HG03095 (cell line): ENCODE data around the gene PGGHG.
"Not testable (repeated sequence)": the region's sequence is repeated elsewhere in the genome, so short reads cannot be mapped to it uniquely, and the experiment has no call there.

Source experiments
- ATAC-seq: cut with Tn5 transposase; IDR thresholded peaks from one replicate; pipeline ENCODE4 v1.9.1; 2021; ENCODE audit warnings: moderate library complexity; ENCODE audit not compliant: unreplicated experiment

PGGHG gene

GRCh38 chr11:284105-285020 lies 4.6 kb upstream of the PGGHG start:
- ATAC-seq, result no peak

DNA sequence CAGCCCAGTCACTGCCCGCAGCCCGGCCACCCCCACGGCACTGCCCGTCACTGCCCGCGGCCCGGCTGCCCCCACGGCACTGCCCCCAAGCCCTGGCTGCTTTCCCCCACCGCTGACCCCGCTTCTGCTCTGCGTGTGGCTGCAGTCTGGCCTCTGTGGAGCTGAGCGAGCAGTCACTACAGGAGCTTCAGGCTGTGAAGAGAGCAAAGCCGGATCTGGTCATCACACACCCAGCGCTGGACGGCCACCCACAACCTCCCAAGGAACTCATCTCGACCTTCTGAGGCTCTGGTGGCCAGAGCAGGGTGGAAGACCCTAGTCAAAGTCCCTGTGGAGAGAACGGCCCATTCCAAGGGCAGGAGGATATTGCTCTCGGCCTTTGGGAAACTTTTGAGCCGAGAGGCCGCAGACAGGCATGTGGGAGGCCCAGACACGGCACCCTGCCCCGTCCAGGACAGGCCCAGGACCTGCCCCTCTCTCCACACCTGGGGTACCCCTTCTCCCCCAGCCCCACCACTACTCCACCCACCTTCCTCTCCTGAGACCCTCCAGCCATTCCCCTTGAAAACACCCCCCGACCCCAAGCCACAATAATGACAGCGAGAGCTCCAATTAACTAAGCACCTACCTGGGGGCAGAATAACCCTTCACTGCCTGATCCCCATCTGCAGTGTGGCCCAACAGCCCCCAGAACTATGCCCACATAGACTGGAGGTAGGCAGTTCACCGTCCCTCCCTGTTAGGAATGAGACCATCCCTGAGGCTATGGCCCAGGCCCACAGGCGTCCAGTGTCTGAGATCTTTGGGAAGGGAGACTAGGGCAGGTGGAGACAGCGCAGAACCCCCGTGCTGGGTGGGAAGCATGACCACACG lies 3.7 kb upstream of the PGGHG start:
- no peak for ATAC-seq

DNA sequence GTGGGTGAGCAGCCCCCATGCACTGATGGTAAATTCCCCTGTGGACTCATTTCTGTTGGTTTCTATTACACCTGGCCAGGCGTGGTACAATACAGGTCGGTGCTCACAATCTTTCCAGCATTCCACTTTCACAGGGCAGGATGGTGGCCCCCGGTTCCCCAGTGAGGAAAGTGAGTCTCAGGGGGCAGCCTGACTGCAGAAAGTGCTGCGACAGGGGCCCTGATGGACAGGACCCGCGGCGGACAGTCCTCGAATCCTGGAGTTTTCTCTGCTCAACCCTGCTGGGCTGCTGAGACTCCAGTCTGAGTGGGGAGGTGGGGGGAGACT lies 3.1 kb upstream of the PGGHG start:
- ATAC-seq, result no peak

- ATAC-seq, result not testable (repeated sequence)
Measured at GRCh38 chr11:286977-287820, 1.7 kb upstream of the PGGHG start.

DNA sequence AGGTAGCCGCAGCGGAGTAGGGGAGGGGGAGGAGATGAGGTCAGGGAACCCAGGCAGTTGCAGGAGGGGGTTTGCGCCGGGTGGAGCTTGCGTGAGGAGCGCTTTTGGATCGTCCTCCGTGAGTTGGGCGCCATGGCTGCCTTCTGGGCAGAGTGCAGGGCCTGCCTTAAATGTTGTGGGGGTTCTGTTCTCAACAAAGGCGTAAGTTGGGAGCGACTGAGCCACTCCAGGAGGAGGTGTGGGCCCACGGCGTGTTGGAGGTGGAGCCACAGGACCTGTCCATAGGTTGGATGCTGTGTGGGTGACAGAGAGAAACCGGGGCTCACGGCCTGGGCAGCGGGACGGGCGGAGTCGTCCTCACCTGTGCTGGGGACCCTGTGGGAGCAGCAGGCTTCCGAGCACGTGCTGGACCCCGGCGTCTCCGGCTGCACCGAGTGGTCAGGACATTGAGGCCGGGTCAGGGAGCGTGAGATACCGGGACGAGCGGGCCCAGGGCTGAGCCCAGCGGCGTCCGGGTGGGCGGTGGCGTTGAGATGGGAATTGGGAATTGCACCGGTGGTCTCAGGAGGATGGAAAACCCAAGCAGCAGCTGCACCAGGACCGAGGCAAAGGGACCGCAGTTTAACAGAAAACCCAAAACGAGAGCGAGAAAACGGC lies 977 bp upstream of the PGGHG start:
- ATAC-seq, result no peak

- no peak for ATAC-seq
Measured at GRCh38 chr11:289398-289711, 429 bp downstream of the PGGHG start.

- no peak for ATAC-seq
Measured at GRCh38 chr11:289712-290620, 1.0 kb downstream of the PGGHG start.

- no peak for ATAC-seq
Measured at GRCh38 chr11:290621-291231, 1.8 kb downstream of the PGGHG start.

- no peak for ATAC-seq
Measured at GRCh38 chr11:291281-292210, 2.6 kb downstream of the PGGHG start.

GRCh38 chr11:292211-293121 lies 3.5 kb downstream of the PGGHG start:
- no peak for ATAC-seq

GRCh38 chr11:293271-293851 lies 4.4 kb downstream of the PGGHG start:
- no peak for ATAC-seq

- ATAC-seq, result no peak
Measured at GRCh38 chr11:293852-294661, 5.1 kb downstream of the PGGHG start.

DNA sequence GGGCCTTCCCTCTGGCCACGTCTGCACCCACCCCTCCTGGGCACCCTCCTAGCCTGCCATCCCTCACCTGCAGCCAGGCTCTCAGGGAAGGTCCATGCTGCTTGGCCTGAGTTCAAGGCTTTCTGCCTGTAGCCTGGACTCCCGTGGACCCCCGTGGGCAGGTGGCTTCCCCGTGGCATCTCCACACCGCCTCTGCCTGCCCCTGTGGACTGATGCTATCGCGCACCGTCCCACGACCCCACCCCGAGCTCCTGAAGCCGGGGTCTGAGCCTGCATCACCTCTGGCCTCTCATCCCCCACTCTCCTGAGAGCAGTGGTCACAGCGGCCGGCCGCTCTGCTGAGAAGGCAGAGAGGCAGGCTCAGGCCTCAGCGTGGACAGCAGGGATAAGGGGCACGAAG lies 5.9 kb downstream of the PGGHG start:
- ATAC-seq, result no peak

DNA sequence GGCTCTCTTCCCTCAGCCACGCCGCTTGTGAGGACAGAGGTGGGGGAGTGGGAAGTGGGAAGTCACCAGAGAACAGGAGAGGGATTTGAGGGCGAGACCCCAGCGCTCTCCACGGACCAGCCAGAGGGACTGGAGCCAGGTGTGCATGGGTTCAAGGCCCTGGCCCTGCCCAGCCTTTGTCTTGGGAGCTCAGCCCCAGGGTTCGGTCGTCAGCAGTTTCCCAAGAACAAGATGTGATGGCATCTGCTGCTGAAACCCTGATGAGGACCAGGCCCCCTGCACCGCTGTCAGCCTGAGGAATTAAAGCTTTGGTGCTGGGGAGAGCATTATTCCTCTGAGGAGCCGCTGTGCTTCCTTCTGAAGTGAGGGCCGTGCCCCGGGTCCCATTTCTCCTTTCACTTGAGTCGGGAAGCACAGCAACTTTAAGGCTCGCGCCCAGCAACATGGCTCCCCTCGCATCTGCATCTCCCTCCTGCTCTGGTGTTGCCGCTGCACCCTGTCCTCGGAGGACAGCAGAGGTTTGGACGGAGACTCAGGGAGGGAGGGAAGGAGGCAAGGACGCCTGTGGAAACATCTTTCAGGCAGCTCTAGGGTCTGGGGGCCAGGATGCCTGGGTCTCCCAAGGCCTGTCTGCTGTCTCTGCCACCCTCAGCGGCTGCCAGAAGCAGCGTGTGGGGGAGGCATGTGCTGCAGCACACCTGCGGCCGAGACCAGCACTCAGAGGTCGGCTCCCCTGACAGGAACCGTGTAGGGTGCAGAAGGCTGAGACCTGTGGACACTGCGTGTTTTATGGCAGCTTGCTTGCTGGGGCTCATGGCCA lies 6.6 kb downstream of the PGGHG start:
- no peak for ATAC-seq
